ENCODE data around the gene CTDP1. TPM values are rescaled to one million over a fixed set of nuclear protein-coding genes. Genes with fewer than 3 reads are reported as not detected.

The CTDP1 gene
- total RNA-seq, 1 donor from 2014 or later: 29.7 TPM

DNA sequence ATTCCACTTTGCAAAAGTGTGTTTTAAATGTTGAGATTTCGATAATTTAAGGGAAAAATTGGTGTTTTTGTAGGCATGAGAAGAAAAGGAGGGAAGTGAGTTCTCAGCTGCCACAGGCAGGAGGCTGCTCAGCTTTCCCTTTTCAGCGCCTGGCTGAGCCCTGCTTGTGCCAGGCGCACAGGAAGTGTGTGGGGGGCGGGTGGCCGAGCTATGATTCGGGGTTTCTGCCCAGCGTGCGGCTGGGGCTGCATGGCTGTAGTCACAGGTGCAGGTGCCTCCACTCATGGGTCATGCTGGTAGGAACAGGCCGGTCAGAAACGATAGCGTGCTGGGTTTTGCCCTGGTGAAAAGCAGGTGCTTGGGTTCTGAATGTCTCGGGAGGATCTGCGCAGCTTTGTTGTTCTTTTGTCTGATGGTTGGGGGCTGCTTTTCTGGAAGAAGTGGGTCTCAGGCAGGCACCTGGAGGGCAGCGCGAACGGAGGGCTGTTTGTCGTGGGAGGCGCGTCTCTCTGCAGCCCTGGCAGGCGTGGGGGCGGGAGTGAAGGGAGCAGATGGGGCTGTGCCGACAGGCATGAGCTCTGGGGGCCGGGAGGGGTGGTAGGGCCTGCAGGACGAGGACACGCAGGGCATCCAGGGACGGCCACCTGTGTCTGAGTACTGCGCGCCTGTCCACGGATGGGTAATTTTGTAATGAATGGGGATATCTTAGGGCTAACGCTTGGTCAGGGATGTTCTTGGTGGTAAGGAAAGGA, 120.2 kb downstream of the CTDP1 start:
- H3K4me3 ChIP-seq (ENCODE audit: low read depth, low read length): no peak overlapping the region
- TF ChIP-seq, protein P1, sequence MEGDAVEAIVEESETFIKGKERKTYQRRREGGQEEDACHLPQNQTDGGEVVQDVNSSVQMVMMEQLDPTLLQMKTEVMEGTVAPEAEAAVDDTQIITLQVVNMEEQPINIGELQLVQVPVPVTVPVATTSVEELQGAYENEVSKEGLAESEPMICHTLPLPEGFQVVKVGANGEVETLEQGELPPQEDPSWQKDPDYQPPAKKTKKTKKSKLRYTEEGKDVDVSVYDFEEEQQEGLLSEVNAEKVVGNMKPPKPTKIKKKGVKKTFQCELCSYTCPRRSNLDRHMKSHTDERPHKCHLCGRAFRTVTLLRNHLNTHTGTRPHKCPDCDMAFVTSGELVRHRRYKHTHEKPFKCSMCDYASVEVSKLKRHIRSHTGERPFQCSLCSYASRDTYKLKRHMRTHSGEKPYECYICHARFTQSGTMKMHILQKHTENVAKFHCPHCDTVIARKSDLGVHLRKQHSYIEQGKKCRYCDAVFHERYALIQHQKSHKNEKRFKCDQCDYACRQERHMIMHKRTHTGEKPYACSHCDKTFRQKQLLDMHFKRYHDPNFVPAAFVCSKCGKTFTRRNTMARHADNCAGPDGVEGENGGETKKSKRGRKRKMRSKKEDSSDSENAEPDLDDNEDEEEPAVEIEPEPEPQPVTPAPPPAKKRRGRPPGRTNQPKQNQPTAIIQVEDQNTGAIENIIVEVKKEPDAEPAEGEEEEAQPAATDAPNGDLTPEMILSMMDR (IDR thresholded peaks at IDR 0.05; ENCODE audit: insufficient read depth, low read length, poor library complexity, severe bottlenecking): no peak
- DNase-seq (ENCODE audit: low read depth): no peak
- H3K27me3 ChIP-seq (ENCODE audit: control insufficient read depth, insufficient read depth, low read length): peaks cover 56% of the 10 kb centered on the region
- no peaks in the 10 kb centered on the region for H3K36me3 ChIP-seq (ENCODE audit: control insufficient read depth, insufficient read depth, low read length)

DNA sequence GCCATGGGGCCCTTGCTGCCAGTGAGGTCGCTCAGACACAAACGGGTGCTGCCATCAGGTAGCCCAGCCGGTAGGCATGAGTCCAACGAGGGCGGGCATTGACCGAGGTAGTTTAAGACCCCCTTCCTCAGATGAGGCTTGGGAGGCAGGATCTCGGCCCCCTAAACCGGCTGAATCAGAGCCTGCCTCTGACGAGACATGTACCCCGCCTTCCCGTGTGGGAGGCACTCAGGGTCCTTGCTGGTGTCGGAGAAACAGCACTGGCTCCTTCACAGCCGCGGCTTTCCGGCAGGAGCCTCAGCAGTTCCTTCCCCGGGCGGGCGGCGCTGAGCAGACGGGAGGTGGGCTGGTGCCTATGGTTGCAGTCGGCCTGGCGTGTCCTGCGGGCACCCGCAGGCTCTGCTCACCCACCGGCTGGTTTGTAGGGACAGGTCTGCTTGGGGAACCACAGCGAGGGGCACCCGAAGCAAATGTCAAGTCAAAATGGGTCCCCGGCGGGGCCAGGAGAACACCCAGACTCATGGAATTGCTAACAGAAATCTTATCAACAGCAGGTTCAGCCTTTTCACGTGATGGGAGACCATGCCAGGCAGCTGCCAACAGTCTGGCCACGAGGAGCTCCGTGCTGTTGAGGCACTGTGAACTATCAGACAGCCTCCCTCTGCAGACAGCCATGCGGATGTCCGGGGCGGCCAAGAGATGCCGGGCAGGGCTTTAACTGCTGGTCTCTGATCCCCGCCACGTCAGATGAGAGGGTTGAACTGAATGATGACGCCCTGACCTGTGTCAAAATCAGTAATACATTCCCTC, 121.0 kb downstream of the CTDP1 start:
- peaks cover 56% of the 10 kb centered on the region for H3K27me3 ChIP-seq (ENCODE audit: control insufficient read depth, insufficient read depth, low read length)
- H3K36me3 ChIP-seq (ENCODE audit: control insufficient read depth, insufficient read depth, low read length): no peaks in the 10 kb centered on the region
- DNase-seq (ENCODE audit: low read depth): no peak
- H3K4me3 ChIP-seq (ENCODE audit: low read depth, low read length): no peak overlapping the region
- TF ChIP-seq, protein P1 (IDR thresholded peaks at IDR 0.05; ENCODE audit: insufficient read depth, low read length, poor library complexity, severe bottlenecking): no peak

DNA sequence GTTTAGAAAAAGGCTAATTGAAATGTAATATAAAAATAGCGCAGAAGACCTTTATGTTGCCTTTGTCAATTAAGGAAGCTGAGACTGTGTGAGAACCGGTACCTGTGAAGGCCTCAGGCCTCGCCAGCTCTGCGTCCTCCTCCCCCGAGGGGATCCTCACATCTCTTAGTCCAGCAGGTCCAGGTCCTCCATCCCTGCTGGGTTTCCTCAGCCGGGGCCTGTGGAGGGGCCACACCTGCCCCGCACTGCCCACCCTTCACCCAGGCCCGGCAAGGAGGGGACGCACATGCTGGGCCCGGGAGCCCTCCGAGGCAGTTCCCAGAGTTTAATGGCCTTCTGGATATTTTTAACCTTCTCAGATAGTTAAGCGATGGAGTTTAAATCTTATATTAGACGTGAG, 121.6 kb downstream of the CTDP1 start:
- H3K4me3 ChIP-seq (ENCODE audit: low read depth, low read length): no peak overlapping the region
- no peak for DNase-seq (ENCODE audit: low read depth)
- TF ChIP-seq, protein P1 (IDR thresholded peaks at IDR 0.05; ENCODE audit: insufficient read depth, low read length, poor library complexity, severe bottlenecking): no peak
- H3K27me3 ChIP-seq (ENCODE audit: control insufficient read depth, insufficient read depth, low read length): peaks cover 56% of the 10 kb centered on the region
- H3K36me3 ChIP-seq (ENCODE audit: control insufficient read depth, insufficient read depth, low read length): no peaks in the 10 kb centered on the region

DNA sequence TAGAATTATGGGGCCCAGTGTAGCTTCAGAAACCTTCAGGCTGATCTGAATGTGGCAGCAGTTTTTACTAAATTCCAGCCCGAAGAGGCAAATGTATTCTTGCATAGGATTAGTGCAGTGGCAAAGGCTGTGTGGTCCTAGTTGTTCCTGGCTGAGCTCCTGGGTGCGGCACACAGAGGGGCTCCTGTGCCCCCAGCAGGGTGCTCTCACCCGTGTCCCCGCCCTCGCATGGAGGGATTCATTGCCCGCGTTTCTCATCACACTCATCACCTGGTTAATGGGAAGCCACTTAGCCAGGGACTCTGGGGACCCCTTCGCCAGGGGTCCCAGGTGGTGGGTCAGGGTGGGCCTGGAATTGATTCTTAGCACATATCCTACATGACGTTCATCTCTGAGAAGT, 122.0 kb downstream of the CTDP1 start:
- no peak for DNase-seq (ENCODE audit: low read depth)
- TF ChIP-seq, protein P1 (IDR thresholded peaks at IDR 0.05; ENCODE audit: insufficient read depth, low read length, poor library complexity, severe bottlenecking): no peak
- Histone ChIP-seq H3K36me3 (ENCODE audit: control insufficient read depth, insufficient read depth, low read length) (no peaks in the 10 kb centered on the region), H3K27me3 (ENCODE audit: control insufficient read depth, insufficient read depth, low read length) (peaks cover 53% of the 10 kb centered on the region), H3K4me3 (ENCODE audit: low read depth, low read length) (no peak overlapping the region)

DNA sequence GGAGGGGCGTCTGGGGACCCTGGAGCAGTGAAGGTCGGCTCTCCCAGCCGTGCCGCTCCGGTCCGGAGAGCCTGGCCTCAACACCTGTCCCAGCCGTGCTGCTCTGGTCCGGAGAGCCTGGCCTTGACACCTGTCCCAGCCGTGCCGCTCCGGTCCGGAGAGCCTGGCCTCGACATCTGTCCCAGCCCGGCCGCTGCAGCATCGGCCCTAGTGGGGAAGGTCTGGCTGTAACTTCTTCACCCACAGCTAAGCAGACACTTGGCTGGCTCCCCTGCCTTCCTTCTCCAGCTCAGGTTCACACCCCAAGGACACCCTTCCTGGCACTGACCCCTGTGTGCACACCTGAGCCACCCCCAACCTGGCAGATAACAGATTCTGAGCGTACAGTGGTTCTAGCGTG, 122.7 kb downstream of the CTDP1 start:
- TF ChIP-seq, protein P1 (IDR thresholded peaks at IDR 0.05; ENCODE audit: insufficient read depth, low read length, poor library complexity, severe bottlenecking): no peak
- H3K27me3 ChIP-seq (ENCODE audit: control insufficient read depth, insufficient read depth, low read length): peaks cover 46% of the 10 kb centered on the region
- no peak overlapping the region for H3K4me3 ChIP-seq (ENCODE audit: low read depth, low read length)
- DNase-seq (ENCODE audit: low read depth): no peak
- H3K36me3 ChIP-seq (ENCODE audit: control insufficient read depth, insufficient read depth, low read length): no peaks in the 10 kb centered on the region

All from kidney epithelial cell (primary cell).